K562 (cell line): ENCODE results near the gene PHLDA3. TPM values are rescaled to one million over a fixed set of nuclear protein-coding genes. Genes with fewer than 3 reads are reported as not detected.

Experiments
- ATAC-seq: fragments of 200-7000 bp; cut with Tn5 transposase; 3 replicates; pipeline ENCODE4 v1.9.1; 2020; ENCODE audit warnings: moderate library complexity
- BruUV-seq: library from RNA; stranded (reverse); fragments of 400-500 nt; replicated peaks from 2 replicates; lab custom pipeline; 2021; lab: Mats Ljungman, UMichigan
- CTCF ChIA-PET: fragments of 300-600 bp; formaldehyde crosslinking; extraction: SDS; loops from one replicate; lab custom pipeline; 2021; ENCODE audit warnings: low intra/inter-chr PET ratio; lab: Yijun Ruan, JAX
- POLR2A ChIA-PET: fragments of 300-600, 350-650 bp; sonication (Branson Sonifier 250); formaldehyde crosslinking; extraction: SDS; loops from one replicate; lab custom pipeline; 2021; ENCODE audit warnings: antibody characterized with exemption, inconsistent platforms; lab: Yijun Ruan, JAX
- DNase-seq, 4 experiments: peaks; one replicate each; pipeline versions ENCODE4 v3.0.0 to v3.0.0-alpha.2; 2011 to 2018; ENCODE audit warnings: low spot score in 3 of 4, mixed read lengths in 3 of 4; ENCODE audit errors: extremely low read depth in 1 of 4
- FAIRE-seq: peaks from 2 replicates; lab custom pipeline; 2011; peaks lifted over from hg19 to GRCh38; lab: Jason Lieb, UNC
- H2AFZ ChIP-seq: 2 replicates; pipeline ENCODE4 v1.6.0; 2011; ENCODE audit warnings: low read depth, low read length, control low read depth, inconsistent platforms
- H3K27ac ChIP-seq: fragments of 200-600 bp; 3 replicates; pipeline ENCODE4 v1.8.0; 2011; ENCODE audit warnings: low read depth, mild to moderate bottlenecking, control low read depth, inconsistent platforms, low read length, moderate library complexity, mixed read lengths; ENCODE audit errors: extremely low read depth
- H3K27me3 ChIP-seq, 2 experiments: fragments of 300-600 bp in 1 of 2; 2 replicates in 1 of 2; 3 replicates in 1 of 2; pipeline versions ENCODE4 v1.6.0 to v1.8.0; 2011; ENCODE audit warnings: inconsistent platforms in 2 of 2, low read length in 2 of 2, mild to moderate bottlenecking in 1 of 2, mixed read lengths in 1 of 2, moderate library complexity in 1 of 2; ENCODE audit not compliant: control insufficient read depth in 2 of 2, insufficient read depth in 2 of 2
- H3K36me3 ChIP-seq: fragments of 300-600 bp; 3 replicates; pipeline ENCODE4 v1.8.0; 2011; ENCODE audit warnings: mild to moderate bottlenecking, low read length, inconsistent platforms; ENCODE audit not compliant: control insufficient read depth, insufficient read depth
- H3K4me1 ChIP-seq, 2 experiments: fragments of 200-600 bp in 1 of 2; replicated peaks in 1 of 2; 2 replicates in 1 of 2; 3 replicates in 1 of 2; pipeline versions ENCODE4 v1.5.1 to v1.8.0; 2011; ENCODE audit warnings: inconsistent platforms in 2 of 2, low read length in 2 of 2, mild to moderate bottlenecking in 1 of 2, mixed read lengths in 1 of 2, moderate library complexity in 1 of 2; ENCODE audit not compliant: control insufficient read depth in 2 of 2, insufficient read depth in 2 of 2
- H3K4me2 ChIP-seq: 2 replicates; pipeline ENCODE4 v1.6.1; 2011; ENCODE audit warnings: low read length, control low read depth, inconsistent platforms, mixed read lengths; ENCODE audit not compliant: insufficient read depth
- H3K4me3 ChIP-seq: fragments of 200-600 bp; sonication (generic), shearing (Covaris generic); 2 replicates; pipeline ENCODE4 v1.5.1; 2016; ENCODE audit warnings: control low read depth, inconsistent platforms
- H3K79me2 ChIP-seq: fragments of 200-600 bp; 3 replicates; pipeline ENCODE4 v1.8.0; 2011; ENCODE audit warnings: low read length, inconsistent platforms; ENCODE audit not compliant: control insufficient read depth, insufficient read depth
- H3K9ac ChIP-seq, 2 experiments: 2 replicates each; pipeline versions ENCODE4 v1.6.0 to v1.6.1; 2011; ENCODE audit warnings: low read depth in 2 of 2, low read length in 2 of 2, control low read depth in 1 of 2, inconsistent platforms in 1 of 2, mild to moderate bottlenecking in 1 of 2, mixed read lengths in 1 of 2; ENCODE audit not compliant: insufficient read depth in 1 of 2
- H3K9me1 ChIP-seq: one replicate; pipeline ENCODE4 v1.6.0; 2011; ENCODE audit warnings: inconsistent platforms, mild to moderate bottlenecking, low read length, moderate library complexity; ENCODE audit not compliant: control insufficient read depth, insufficient read depth
- H3K9me3 ChIP-seq: replicated peaks from 2 replicates; pipeline ENCODE4 v1.5.1; 2011; ENCODE audit warnings: low read depth, low read length, inconsistent platforms; ENCODE audit not compliant: control insufficient read depth, insufficient read depth
- H4K20me1 ChIP-seq: replicated peaks from 2 replicates; pipeline ENCODE4 v1.6.1; 2011; ENCODE audit warnings: low read length, inconsistent platforms, mixed read lengths; ENCODE audit not compliant: control insufficient read depth, insufficient read depth
- ARID4B ChIP-seq: sonication (generic); formaldehyde crosslinking; IDR thresholded peaks from 2 replicates; pipeline ENCODE4 v1.8.0; 2022; ENCODE audit warnings: mild to moderate bottlenecking, missing genetic modification reagents
- BRD4 ChIP-seq: fragments of 200-600 bp; sonication (generic); IDR thresholded peaks from 2 replicates; pipeline ENCODE4 v1.6.1; 2017; ENCODE audit warnings: inconsistent platforms
- ZNF589 ChIP-seq: fragments of 200-800 bp; sonication (Bioruptor generic); IDR thresholded peaks from 2 replicates; pipeline ENCODE4 v1.6.1; 2016; ENCODE audit warnings: low read depth, missing genetic modification characterization, missing compliant biosample characterization
- WGBS: fragments of 100-300 bp; shearing (Covaris generic); methylation state at CpG from one replicate; pipeline ENCODE4 v1.1.6; 2016; ENCODE audit warnings: low coverage, mixed read lengths; ENCODE audit not compliant: insufficient coverage; ENCODE audit errors: missing lambda C conversion rate; 5-methylcytosine and 5-hydroxymethylcytosine counted together
- in situ Hi-C: fragments of 300-500 bp; cut with MboI; formaldehyde crosslinking; loops from 4 replicates; pipeline ENCODE4 v1.15.0; 2018; ENCODE audit warnings: inconsistent platforms, mixed read lengths
- intact Hi-C: fragments of 100-400 bp; cut with micrococcal nuclease; formaldehyde crosslinking; loops from 2 replicates; pipeline ENCODE4 v1.14.2; 2022
- polyA plus RNA-seq, 8 experiments: library from polyadenylated mRNA; depleted of rRNA in 4 of 8; stranded (reverse) in 5 of 8; unstranded in 3 of 8; fragments of >200 nt; fragmentation: Nextera tagmentation in 2 of 8; fragmentation: Illumina TruSeq in 1 of 8; extraction: Ambion mirVana in 2 of 8; extraction: Trizol in 1 of 8; gene quantifications; 2 replicates each; pipeline versions ENCODE4 v1.2.1 to v1.2.3, GENCODE V29; 2011 to 2014; ENCODE audit warnings: inconsistent platforms in 1 of 8, missing spikeins in 1 of 8
- total RNA-seq, 7 experiments: library from RNA; depleted of rRNA in 6 of 7; stranded (reverse); fragments of >200 nt in 6 of 7; fragmentation: Illumina TruSeq in 2 of 7; extraction: Trizol in 2 of 7; gene quantifications; 2 replicates each; pipeline versions ENCODE4 v1.2.1 to v1.2.3, GENCODE V29; 2011 to 2021; ENCODE audit warnings: low replicate concordance in 1 of 7

Gene PHLDA3
- total and polyA plus RNA-seq, 9 of the 15 experiments (the other 6 are each of a cell fraction or from before 2014, with no cell fraction given), result 0.11 to 0.27 TPM; not detected in 7

DNA sequence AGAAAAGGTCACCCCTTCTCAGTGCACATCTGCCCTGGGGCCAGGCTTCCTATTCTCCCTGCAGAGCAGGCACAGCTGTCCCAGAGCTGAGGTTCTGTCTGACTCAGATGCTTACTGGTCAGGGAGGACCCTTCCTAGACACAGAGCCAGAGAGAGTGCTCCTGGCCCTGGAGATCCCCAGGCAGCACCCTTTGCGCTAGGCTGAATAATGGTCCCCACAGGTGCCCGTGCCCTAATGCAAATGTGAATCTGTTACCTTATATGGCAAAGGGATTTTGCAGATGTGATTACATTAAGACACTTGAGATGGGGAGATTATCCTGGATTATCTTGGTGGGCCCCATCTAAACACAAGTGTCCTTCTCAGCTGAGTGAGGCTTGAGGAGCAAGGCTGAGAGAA lies 44.8 kb downstream of the PHLDA3 start:
- no peak overlapping the region for H3K4me3 ChIP-seq
- 29% methylated on average over 2 of the region's 2 CpGs for WGBS
- ATAC-seq (no peak), FAIRE-seq (no peak), DNase-seq (no peak)
- H3K4me2 ChIP-seq, result no peak overlapping the region
- no TSS peak for BruUV-seq
- H3K9ac ChIP-seq, result no peak overlapping the region
- H4K20me1 ChIP-seq, result peaks cover 5% of the 10 kb centered on the region; the same call in 1 of the 2 replicates
- TF ChIP-seq ARID4B (CRISPR knock-in tag) (no peak), BRD4 (no peak), ZNF589 (no peak)
- peaks cover 8% of the 10 kb centered on the region for H3K9me1 ChIP-seq
- H3K27me3 ChIP-seq, result peaks cover 32 to 62% of the 10 kb centered on the region in 2 experiments; a peak in 4 of 5 replicates
- H3K36me3 ChIP-seq, result no peaks in the 10 kb centered on the region
- H3K79me2 ChIP-seq, result no peaks in the 10 kb centered on the region
- no peaks in the 10 kb centered on the region for H3K9me3 ChIP-seq
- no peak overlapping the region for H3K27ac ChIP-seq
- no peak overlapping the region for H2AFZ ChIP-seq
- in situ Hi-C loops, result no loop called here
- ChIA-PET CTCF (no interaction called here), POLR2A (interaction anchor here (0.6 to 0.7 kb wide), 2 partner anchors 349 to 493 kb away, joined by 3 to 5 read pairs; no protein-coding TSS in a partner anchor)
- intact Hi-C loops, result no loop called here
- no peaks in the 10 kb centered on the region for H3K4me1 ChIP-seq
